CD14-positive monocyte (primary cell): ENCODE measurements around the gene CSTF3. TPM values are rescaled to one million over a fixed set of nuclear protein-coding genes. Genes with fewer than 3 reads are reported as not detected.
A peak's percentile ranks its signal among the peaks of the same experiment; 100 is the strongest.

Experiments used
- DNase-seq, 3 donors: peaks; one replicate each; pipeline ENCODE4 v3.0.0-alpha.2; 2011 to 2022
- H2AFZ ChIP-seq: 2 replicates; pipeline ENCODE4 v1.6.0; 2012; ENCODE audit warnings: mild to moderate bottlenecking, low read depth, low read length, inconsistent platforms; ENCODE audit not compliant: insufficient read depth, poor library complexity, severe bottlenecking
- H3K27ac ChIP-seq, 2 donors: 1 replicate in 1 of 2; 2 replicates in 1 of 2; pipeline ENCODE4 v1.5.1; 2012 to 2013; ENCODE audit warnings: low read length in 2 of 2, control low read depth in 1 of 2, inconsistent platforms in 1 of 2, low read depth in 1 of 2, mild to moderate bottlenecking in 1 of 2
- H3K27me3 ChIP-seq, 2 donors: one replicate each; pipeline versions ENCODE4 v1.6.0 to v1.6.1; 2011 to 2013; ENCODE audit warnings: low read length in 2 of 2; ENCODE audit not compliant: control insufficient read depth in 2 of 2, insufficient read depth in 2 of 2
- H3K36me3 ChIP-seq, 2 donors: replicated peaks in 1 of 2; 1 replicate in 1 of 2; 2 replicates in 1 of 2; pipeline versions ENCODE4 v1.5.1 to v1.6.1; 2012 to 2013; ENCODE audit warnings: low read length in 2 of 2, control low read depth in 1 of 2, inconsistent platforms in 1 of 2, mild to moderate bottlenecking in 1 of 2; ENCODE audit not compliant: insufficient read depth in 2 of 2, control insufficient read depth in 1 of 2
- H3K4me1 ChIP-seq, 2 donors: 1 replicate in 1 of 2; 2 replicates in 1 of 2; pipeline versions ENCODE4 v1.5.1 to v1.6.1; 2012 to 2013; ENCODE audit warnings: low read length in 2 of 2, control low read depth in 1 of 2, inconsistent platforms in 1 of 2, mild to moderate bottlenecking in 1 of 2, moderate library complexity in 1 of 2; ENCODE audit not compliant: insufficient read depth in 2 of 2, control insufficient read depth in 1 of 2
- H3K4me2 ChIP-seq: replicated peaks from 2 replicates; pipeline ENCODE3; 2012; ENCODE audit warnings: low read length, moderate library complexity, mild to moderate bottlenecking; ENCODE audit not compliant: poor library complexity, severe bottlenecking; ENCODE audit errors: extremely low read depth
- H3K4me3 ChIP-seq, 3 experiments: fragments of 200-600 bp in 1 of 3; sonication (generic) in 1 of 3; replicated peaks in 1 of 3; 1 replicate in 2 of 3; 2 replicates in 1 of 3; pipeline ENCODE4 v1.5.1; 2011 to 2013; ENCODE audit warnings: low read length in 3 of 3, mild to moderate bottlenecking in 3 of 3, control low read depth in 2 of 3, low read depth in 2 of 3, inconsistent platforms in 1 of 3, moderate library complexity in 1 of 3
- H3K79me2 ChIP-seq: 2 replicates; pipeline ENCODE4 v1.6.0; 2012; ENCODE audit warnings: mild to moderate bottlenecking, control low read depth, inconsistent platforms, low read length, moderate library complexity; ENCODE audit not compliant: insufficient read depth
- H3K9ac ChIP-seq: 2 replicates; pipeline ENCODE4 v1.6.0; 2017; ENCODE audit warnings: low read length, mild to moderate bottlenecking; ENCODE audit not compliant: insufficient read depth, poor library complexity, severe bottlenecking
- H3K9me3 ChIP-seq, 2 donors: replicated peaks in 1 of 2; 1 replicate in 1 of 2; 2 replicates in 1 of 2; pipeline versions ENCODE4 v1.5.1 to v1.6.1; 2012 to 2013; ENCODE audit warnings: low read length in 2 of 2, control low read depth in 1 of 2; ENCODE audit not compliant: control insufficient read depth in 1 of 2, insufficient read depth in 1 of 2
- H4K20me1 ChIP-seq: 2 replicates; pipeline ENCODE4 v1.6.0; 2012; ENCODE audit warnings: mild to moderate bottlenecking, low read length, control low read depth, moderate library complexity; ENCODE audit not compliant: insufficient read depth
- H3K27ac Mint-ChIP-seq, 7 donors: one replicate each; pipeline ENCODE4 v1.8.0; 2020; ENCODE audit warnings: mild to moderate bottlenecking in 7 of 7, mixed read lengths in 7 of 7, moderate library complexity in 6 of 7, inconsistent platforms in 2 of 7
- H3K27me3 Mint-ChIP-seq, 3 donors: one replicate each; pipeline ENCODE4 v1.8.0; 2021 to 2022; ENCODE audit warnings: low read depth in 3 of 3, mild to moderate bottlenecking in 3 of 3, mixed read lengths in 3 of 3, moderate library complexity in 3 of 3, inconsistent platforms in 1 of 3
- H3K36me3 Mint-ChIP-seq, 2 donors: one replicate each; pipeline ENCODE4 v1.8.0; 2020; ENCODE audit warnings: mixed read lengths in 2 of 2, inconsistent platforms in 1 of 2, mild to moderate bottlenecking in 1 of 2
- H3K4me1 Mint-ChIP-seq: one replicate; pipeline ENCODE4 v1.8.0; 2020; ENCODE audit warnings: mild to moderate bottlenecking, mixed read lengths
- H3K4me3 Mint-ChIP-seq, 2 donors: one replicate each; pipeline ENCODE4 v1.8.0; 2020; ENCODE audit warnings: mild to moderate bottlenecking in 2 of 2, mixed read lengths in 2 of 2, moderate library complexity in 1 of 2
- H3K9me3 Mint-ChIP-seq, 7 donors: one replicate each; pipeline ENCODE4 v1.8.0; 2020 to 2022; ENCODE audit warnings: mixed read lengths in 7 of 7, mild to moderate bottlenecking in 6 of 7, moderate library complexity in 6 of 7, inconsistent platforms in 2 of 7
- WGBS: methylation state at CpG from one replicate; pipeline ENCODE4 v1.1.5; 2013; ENCODE audit warnings: missing lambda C conversion rate; ENCODE audit not compliant: insufficient coverage; 5-methylcytosine and 5-hydroxymethylcytosine counted together
- intact Hi-C, 2 donors: fragments of 100-400 bp; cut with micrococcal nuclease; formaldehyde crosslinking; loops; one replicate each; pipeline versions ENCODE4 v1.15.0 to v1.15.1; 2023
- polyA plus RNA-seq, 3 donors: library from polyadenylated mRNA; depleted of rRNA in 1 of 3; unstranded in 2 of 3; stranded (reverse) in 1 of 3; fragments of 300-500 nt in 2 of 3; fragments of >200 nt in 1 of 3; fragmentation: Illumina TruSeq in 2 of 3; gene quantifications; 1 replicate in 2 of 3; 2 replicates in 1 of 3; pipeline ENCODE4 v1.2.3, GENCODE V29; 2012 to 2021
- small RNA-seq: library from RNA; depleted of rRNA; stranded (forward); fragments of <200 nt; gene quantifications from one replicate; pipeline ENCODE3, GENCODE V24; 2012; ENCODE audit warnings: low read depth; ENCODE audit not compliant: insufficient read length
- TF ChIP-seq, protein P1 (sequence below): fragments of 200-600 bp; IDR thresholded peaks from one replicate; pipeline ENCODE4 v1.8.0; 2022; ENCODE audit warnings: antibody characterized with exemption, mild to moderate bottlenecking

Gene CSTF3
- polyA plus RNA-seq, 3 donors = 6.9 to 12.1 (median 7.1) TPM

- peaks cover 21% of the 10 kb centered on the region for H3K4me1 Mint-ChIP-seq
- no peaks in the 10 kb centered on the region for H3K9me3 Mint-ChIP-seq
- under 1% methylated on average over 84 of the region's 84 CpGs for WGBS
- intact Hi-C loops = loop anchor here in 1 of 2 donors (2.0 to 10.0 kb wide), 2 partner anchors 23 to 455 kb away; partner anchors contain the start of gene EIF3M
- peak within 1 kb of the TSS; percentile 89 to 99 (median 97) for H3K27ac Mint-ChIP-seq
- Histone ChIP-seq H3K36me3 (peaks cover 0 to 11% of the 10 kb centered on the region in 2 donors), H4K20me1 (no peaks in the 10 kb centered on the region), H3K27ac (peak within 1 kb of the TSS; percentile 89), H3K4me2 (peak within 1 kb of the TSS; percentile 89), H2AFZ (peak within 1 kb of the TSS; percentile 93), H3K9me3 (no peaks in the 10 kb centered on the region), H3K9ac (peak within 1 kb of the TSS; percentile 83), H3K4me1 (peaks cover 17 to 20% of the 10 kb centered on the region in 2 donors), H3K4me3 (peak within 1 kb of the TSS; percentile 87 to 100 (median 89)), H3K27me3 (no peaks in the 10 kb centered on the region), H3K79me2 (peaks cover 30% of the 10 kb centered on the region)
- peaks cover 10 to 14% of the 10 kb centered on the region in 2 donors for H3K36me3 Mint-ChIP-seq
- H3K27me3 Mint-ChIP-seq = peaks cover 0 to 4% (median 3%) of the 10 kb centered on the region in 3 donors
- DNase-seq = no peak
- TF ChIP-seq, protein P1, sequence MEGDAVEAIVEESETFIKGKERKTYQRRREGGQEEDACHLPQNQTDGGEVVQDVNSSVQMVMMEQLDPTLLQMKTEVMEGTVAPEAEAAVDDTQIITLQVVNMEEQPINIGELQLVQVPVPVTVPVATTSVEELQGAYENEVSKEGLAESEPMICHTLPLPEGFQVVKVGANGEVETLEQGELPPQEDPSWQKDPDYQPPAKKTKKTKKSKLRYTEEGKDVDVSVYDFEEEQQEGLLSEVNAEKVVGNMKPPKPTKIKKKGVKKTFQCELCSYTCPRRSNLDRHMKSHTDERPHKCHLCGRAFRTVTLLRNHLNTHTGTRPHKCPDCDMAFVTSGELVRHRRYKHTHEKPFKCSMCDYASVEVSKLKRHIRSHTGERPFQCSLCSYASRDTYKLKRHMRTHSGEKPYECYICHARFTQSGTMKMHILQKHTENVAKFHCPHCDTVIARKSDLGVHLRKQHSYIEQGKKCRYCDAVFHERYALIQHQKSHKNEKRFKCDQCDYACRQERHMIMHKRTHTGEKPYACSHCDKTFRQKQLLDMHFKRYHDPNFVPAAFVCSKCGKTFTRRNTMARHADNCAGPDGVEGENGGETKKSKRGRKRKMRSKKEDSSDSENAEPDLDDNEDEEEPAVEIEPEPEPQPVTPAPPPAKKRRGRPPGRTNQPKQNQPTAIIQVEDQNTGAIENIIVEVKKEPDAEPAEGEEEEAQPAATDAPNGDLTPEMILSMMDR = no peak
- peak within 1 kb of the TSS; percentile 84 to 93 for H3K4me3 Mint-ChIP-seq
Measured at GRCh38 chr11:33039274-33040032, 121.8 kb downstream of the CSTF3 start, which contains the start of gene TCP11L1. Gene TCP11L1, plus strand, starts transcription at chr11:33039572. Its CDS starts 4,202 bp downstream, at chr11:33043774.

DNA sequence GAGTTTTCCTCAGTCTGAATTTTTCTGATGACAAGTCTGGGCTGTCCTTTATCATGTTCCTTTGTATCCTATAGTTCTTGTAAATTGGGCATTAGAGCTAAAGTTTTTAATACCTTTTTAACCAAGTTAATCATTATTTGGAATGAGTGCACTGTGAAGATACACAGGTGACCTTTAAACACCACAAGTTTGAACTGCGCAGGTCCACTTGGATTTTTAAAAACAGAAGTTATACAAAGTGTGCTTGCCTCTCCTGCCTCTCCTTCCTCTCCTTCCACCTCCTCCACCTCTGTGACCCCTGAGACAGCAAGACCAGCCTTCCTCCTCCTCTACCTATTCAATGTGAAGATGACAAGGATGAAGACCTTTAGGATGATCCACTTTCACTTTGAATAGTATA, 126.3 kb downstream of the CSTF3 start:
- WGBS = no CpG with 5 or more reads among the region's 1 CpG
- no peaks in the 10 kb centered on the region for H3K36me3 ChIP-seq
- H3K4me3 ChIP-seq = no peak overlapping the region
- H3K79me2 ChIP-seq = peaks cover 7% of the 10 kb centered on the region
- H4K20me1 ChIP-seq = no peaks in the 10 kb centered on the region
- H3K4me1 ChIP-seq = peaks cover 6 to 8% of the 10 kb centered on the region in 2 donors
- intact Hi-C loops = loop anchor here in 1 of 2 donors (10.0 kb wide), 1 partner anchor 450 kb away; the partner anchor contains the start of gene EIF3M
- no peaks in the 10 kb centered on the region for H3K9me3 Mint-ChIP-seq
- DNase-seq = no peak
- peaks cover 9% of the 10 kb centered on the region for H3K4me1 Mint-ChIP-seq
- no peaks in the 10 kb centered on the region for H3K27me3 ChIP-seq
- no peak overlapping the region for H3K4me3 Mint-ChIP-seq
- no peak overlapping the region for H2AFZ ChIP-seq
- TF ChIP-seq, protein P1 = no peak
- peaks cover 0 to 6% of the 10 kb centered on the region in 2 donors for H3K36me3 Mint-ChIP-seq
- no peaks in the 10 kb centered on the region for H3K9me3 ChIP-seq
- no peak overlapping the region for H3K27ac ChIP-seq
- no peak overlapping the region for H3K4me2 ChIP-seq
- H3K9ac ChIP-seq = no peak overlapping the region
- H3K27me3 Mint-ChIP-seq = peaks cover 0 to 5% (median 3%) of the 10 kb centered on the region in 3 donors
- no peak overlapping the region for H3K27ac Mint-ChIP-seq

Small RNA genes lying within 50 kb of the gene (small RNA-seq; reads per million reads assigned to genes)
- gene RF00019 = not detected

Other genes with a start within 250 kb of the CSTF3 start
- gene DEPDC7, start 145.6 kb downstream of the CSTF3 start, polyA plus RNA-seq = under 1 TPM; 0.33 to 0.55 (median 0.48) TPM
- 10 to 100 TPM in 1 of 3 donors, 1 to 10 TPM in 2; 5.1 to 11.2 (median 7.0) TPM for gene TCP11L1, start 121.9 kb downstream of the CSTF3 start, polyA plus RNA-seq
- gene HIPK3, start 95.9 kb upstream of the CSTF3 start, polyA plus RNA-seq = 10 to 100 TPM; 62.0 to 68.6 (median 63.5) TPM
- not detected for gene KIAA1549L, start 214.6 kb upstream of the CSTF3 start, polyA plus RNA-seq